Activated B cell treated with CpG ODN at 0.5 μM for 24 hours (primary cell): Measurements from ENCODE around the gene COL4A1. TPM values are rescaled to one million over a fixed set of nuclear protein-coding genes. Genes with fewer than 3 reads are reported as not detected.

Experiments
- ATAC-seq: fragments of 200-7000 bp; cut with Tn5 transposase; one replicate; pipeline ENCODE4 v1.10.0; 2021; ENCODE audit warnings: low read depth, mild to moderate bottlenecking, moderate library complexity
- CTCF ChIA-PET: fragments of 350-600 bp; sonication (Branson Sonifier 250); formaldehyde crosslinking; loops from one replicate; lab custom pipeline; 2021; ENCODE audit warnings: antibody characterized with exemption; lab: Charles Lee
- POLR2A ChIA-PET: fragments of 350-600 bp; sonication (Branson Sonifier 250); formaldehyde crosslinking; loops from one replicate; lab custom pipeline; 2021; ENCODE audit warnings: antibody characterized with exemption; lab: Charles Lee
- DNase-seq: peaks from one replicate; pipeline ENCODE4 v3.0.0; 2022
- H3K27ac Mint-ChIP-seq: one replicate; pipeline ENCODE4 v1.8.0; 2020; ENCODE audit warnings: mixed read lengths
- H3K27me3 Mint-ChIP-seq: one replicate; pipeline ENCODE4 v1.8.0; 2021; ENCODE audit warnings: mixed read lengths
- H3K36me3 Mint-ChIP-seq: one replicate; pipeline ENCODE4 v1.8.0; 2021; ENCODE audit warnings: low read depth, mixed read lengths
- H3K4me1 Mint-ChIP-seq: one replicate; pipeline ENCODE4 v1.8.0; 2021; ENCODE audit warnings: mixed read lengths
- H3K4me3 Mint-ChIP-seq: one replicate; pipeline ENCODE4 v1.8.0; 2020; ENCODE audit warnings: mild to moderate bottlenecking, mixed read lengths
- H3K9me3 Mint-ChIP-seq: one replicate; pipeline ENCODE4 v1.8.0; 2020; ENCODE audit warnings: mixed read lengths
- intact Hi-C: fragments of 100-400 bp; cut with micrococcal nuclease; formaldehyde crosslinking; loops from one replicate; pipeline ENCODE4 v1.15.1; 2024
- total RNA-seq: library from RNA; stranded (reverse); gene quantifications from 2 replicates; pipeline ENCODE4 v1.2.3, GENCODE V29; 2022
- TF ChIP-seq, protein P1 (sequence below): fragments of 200-600 bp; IDR thresholded peaks from one replicate; pipeline ENCODE4 v1.8.0; 2022; ENCODE audit warnings: antibody characterized with exemption, mild to moderate bottlenecking

The COL4A1 gene
- total RNA-seq, 1 donor from 2014 or later: not detected

GRCh38 chr13:110179857-110180147 is 127.2 kb downstream of the COL4A1 start:
- ChIA-PET POLR2A (no interaction called here), CTCF (no interaction called here)
- Mint-ChIP-seq H3K27me3 (no peaks in the 10 kb centered on the region), H3K9me3 (no peaks in the 10 kb centered on the region), H3K4me3 (no peak overlapping the region), H3K36me3 (no peaks in the 10 kb centered on the region), H3K27ac (no peak overlapping the region), H3K4me1 (no peaks in the 10 kb centered on the region)
- DNase-seq (no peak), ATAC-seq (no peak)
- TF ChIP-seq, protein P1, sequence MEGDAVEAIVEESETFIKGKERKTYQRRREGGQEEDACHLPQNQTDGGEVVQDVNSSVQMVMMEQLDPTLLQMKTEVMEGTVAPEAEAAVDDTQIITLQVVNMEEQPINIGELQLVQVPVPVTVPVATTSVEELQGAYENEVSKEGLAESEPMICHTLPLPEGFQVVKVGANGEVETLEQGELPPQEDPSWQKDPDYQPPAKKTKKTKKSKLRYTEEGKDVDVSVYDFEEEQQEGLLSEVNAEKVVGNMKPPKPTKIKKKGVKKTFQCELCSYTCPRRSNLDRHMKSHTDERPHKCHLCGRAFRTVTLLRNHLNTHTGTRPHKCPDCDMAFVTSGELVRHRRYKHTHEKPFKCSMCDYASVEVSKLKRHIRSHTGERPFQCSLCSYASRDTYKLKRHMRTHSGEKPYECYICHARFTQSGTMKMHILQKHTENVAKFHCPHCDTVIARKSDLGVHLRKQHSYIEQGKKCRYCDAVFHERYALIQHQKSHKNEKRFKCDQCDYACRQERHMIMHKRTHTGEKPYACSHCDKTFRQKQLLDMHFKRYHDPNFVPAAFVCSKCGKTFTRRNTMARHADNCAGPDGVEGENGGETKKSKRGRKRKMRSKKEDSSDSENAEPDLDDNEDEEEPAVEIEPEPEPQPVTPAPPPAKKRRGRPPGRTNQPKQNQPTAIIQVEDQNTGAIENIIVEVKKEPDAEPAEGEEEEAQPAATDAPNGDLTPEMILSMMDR: no peak
- intact Hi-C loops: no loop called here

DNA sequence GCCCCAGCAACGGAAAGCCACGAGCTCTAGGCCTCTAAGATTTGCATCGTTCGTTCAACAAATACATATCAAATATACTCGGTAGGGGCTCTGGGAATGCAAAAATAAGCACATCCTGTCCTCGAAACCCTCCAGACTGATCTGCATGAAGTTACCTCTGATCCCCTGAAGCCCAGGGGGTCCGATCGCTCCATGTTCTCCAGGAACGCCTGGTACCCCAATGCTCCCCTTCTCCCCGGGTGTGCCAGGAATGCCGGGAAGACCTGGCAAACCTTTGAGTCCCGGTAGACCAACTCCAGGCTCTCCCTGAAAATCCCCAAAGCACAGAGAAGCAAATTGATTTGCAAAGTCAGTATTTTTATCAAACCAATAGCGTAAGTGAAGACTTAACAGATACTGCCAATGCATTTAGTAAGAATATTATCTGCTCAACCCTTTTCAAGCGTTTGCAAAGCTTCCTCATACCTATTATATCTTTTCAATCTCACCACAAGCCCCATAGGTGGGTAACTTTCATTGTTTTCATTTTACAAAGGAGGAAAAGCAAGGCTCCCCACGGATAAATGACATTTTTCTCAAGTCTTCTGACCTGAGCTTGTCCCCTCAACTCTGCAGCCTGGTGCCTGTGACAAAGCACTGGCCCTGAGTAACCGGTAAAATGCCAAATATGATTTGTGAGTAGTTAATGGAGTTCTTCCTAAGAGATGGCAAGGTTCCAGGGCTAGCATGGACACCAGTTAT is 127.7 kb downstream of the COL4A1 start:
- no peaks in the 10 kb centered on the region for H3K4me1 Mint-ChIP-seq
- intact Hi-C loops: no loop called here
- no peak overlapping the region for H3K4me3 Mint-ChIP-seq
- POLR2A ChIA-PET: no interaction called here
- DNase-seq: no peak
- no peaks in the 10 kb centered on the region for H3K27me3 Mint-ChIP-seq
- no peak for ATAC-seq
- no peaks in the 10 kb centered on the region for H3K9me3 Mint-ChIP-seq
- H3K36me3 Mint-ChIP-seq: no peaks in the 10 kb centered on the region
- CTCF ChIA-PET: no interaction called here
- no peak overlapping the region for H3K27ac Mint-ChIP-seq
- TF ChIP-seq, protein P1: no peak

- no peaks in the 10 kb centered on the region for H3K27me3 Mint-ChIP-seq
- intact Hi-C loops: no loop called here
- TF ChIP-seq, protein P1: no peak
- no peaks in the 10 kb centered on the region for H3K4me1 Mint-ChIP-seq
- ChIA-PET POLR2A (no interaction called here), CTCF (no interaction called here)
- no peak overlapping the region for H3K4me3 Mint-ChIP-seq
- DNase-seq (no peak), ATAC-seq (no peak)
- H3K9me3 Mint-ChIP-seq: peaks cover 5% of the 10 kb centered on the region
- H3K36me3 Mint-ChIP-seq: no peaks in the 10 kb centered on the region
- no peak overlapping the region for H3K27ac Mint-ChIP-seq
Observed at GRCh38 chr13:110177790-110178189, 129.2 kb downstream of the COL4A1 start.

- ATAC-seq (no peak), DNase-seq (no peak)
- Mint-ChIP-seq H3K9me3 (peaks cover 5% of the 10 kb centered on the region), H3K27me3 (no peaks in the 10 kb centered on the region), H3K4me1 (no peaks in the 10 kb centered on the region), H3K27ac (no peak overlapping the region), H3K4me3 (no peak overlapping the region), H3K36me3 (no peaks in the 10 kb centered on the region)
- intact Hi-C loops: no loop called here
- ChIA-PET POLR2A (no interaction called here), CTCF (no interaction called here)
- TF ChIP-seq, protein P1: no peak
Observed at GRCh38 chr13:110176431-110176830, 130.5 kb downstream of the COL4A1 start.

GRCh38 chr13:110173247-110173818 is 133.6 kb downstream of the COL4A1 start:
- H3K9me3 Mint-ChIP-seq: peaks cover 5% of the 10 kb centered on the region
- CTCF ChIA-PET: no interaction called here
- intact Hi-C loops: no loop called here
- TF ChIP-seq, protein P1: no peak
- ATAC-seq: no peak
- no peak for DNase-seq
- H3K4me1 Mint-ChIP-seq: no peaks in the 10 kb centered on the region
- POLR2A ChIA-PET: no interaction called here
- no peak overlapping the region for H3K4me3 Mint-ChIP-seq
- H3K27ac Mint-ChIP-seq: no peak overlapping the region
- no peaks in the 10 kb centered on the region for H3K36me3 Mint-ChIP-seq
- H3K27me3 Mint-ChIP-seq: no peaks in the 10 kb centered on the region
